Thymus (tissue), 11 donors: ENCODE results near the gene HOXA10. TPM values are rescaled to one million over a fixed set of nuclear protein-coding genes. Genes with fewer than 3 reads are reported as not detected.

Experiments
- DNase-seq, 9 donors: peaks; one replicate each; pipeline ENCODE4 v3.0.0-alpha.2; 2013; ENCODE audit warnings: low spot score in 9 of 9, low read depth in 6 of 9, missing footprints in 1 of 9
- H3K27ac ChIP-seq, 2 donors: one replicate each; pipeline ENCODE4 v1.5.1; 2013; ENCODE audit warnings: control low read depth in 1 of 2, low read depth in 1 of 2, low read length in 1 of 2, mild to moderate bottlenecking in 1 of 2, moderate library complexity in 1 of 2
- H3K27me3 ChIP-seq, 2 donors: one replicate each; pipeline ENCODE4 v1.5.1; 2013; ENCODE audit warnings: low read length in 1 of 2; ENCODE audit not compliant: control insufficient read depth in 2 of 2, insufficient read depth in 1 of 2
- H3K36me3 ChIP-seq, 2 donors: one replicate each; pipeline ENCODE4 v1.5.1; 2013; ENCODE audit warnings: low read length in 1 of 2, mild to moderate bottlenecking in 1 of 2, moderate library complexity in 1 of 2; ENCODE audit not compliant: control insufficient read depth in 2 of 2, insufficient read depth in 2 of 2
- H3K4me1 ChIP-seq, 2 donors: one replicate each; pipeline ENCODE4 v1.5.1; 2013; ENCODE audit warnings: low read length in 2 of 2; ENCODE audit not compliant: control insufficient read depth in 2 of 2, insufficient read depth in 2 of 2
- H3K4me3 ChIP-seq, 2 donors: one replicate each; pipeline ENCODE4 v1.5.1; 2013; ENCODE audit warnings: low read length in 2 of 2, control low read depth in 1 of 2, mild to moderate bottlenecking in 1 of 2
- H3K9me3 ChIP-seq, 2 donors: one replicate each; pipeline ENCODE4 v1.5.1; 2013; ENCODE audit warnings: low read length in 1 of 2, mild to moderate bottlenecking in 1 of 2; ENCODE audit not compliant: control insufficient read depth in 2 of 2, insufficient read depth in 1 of 2
- WGBS: extraction: QIAGEN DNeasy Blood & Tissue Kit; methylation state at CpG from one replicate; pipeline ENCODE4 v1.1.7; 2013; 5-methylcytosine and 5-hydroxymethylcytosine counted together
- polyA plus RNA-seq: library from polyadenylated mRNA; stranded (reverse); fragments of 200-250 nt; gene quantifications from one replicate; pipeline ENCODE4 v1.2.3, GENCODE V29; 2013
- total RNA-seq: library from RNA; stranded (reverse); fragments of 120-200 nt; gene quantifications from one replicate; pipeline ENCODE4 v1.2.4, GENCODE V29; 2013
- donor health status: healthy.

The HOXA10 gene
- total and polyA plus RNA-seq, 2 donors = 1.1 to 3.5 TPM

DNA sequence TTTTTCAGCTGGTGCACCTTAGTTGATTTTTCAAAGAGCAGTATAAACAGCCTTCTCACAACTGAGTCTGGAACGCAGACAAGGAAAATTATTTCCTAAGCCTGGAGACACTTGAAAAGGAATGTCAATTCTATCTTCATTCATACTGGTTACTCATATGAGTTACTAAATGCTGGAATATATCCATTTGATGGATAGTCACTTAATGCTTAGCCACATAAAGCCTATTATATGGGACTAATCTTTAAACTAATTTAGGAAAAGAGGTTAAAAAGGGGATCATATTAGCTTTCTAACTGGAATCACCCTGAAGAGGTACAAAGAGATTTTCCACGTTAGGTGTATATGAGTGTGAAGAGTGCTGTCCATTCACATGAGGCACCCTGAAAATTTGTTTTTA is 41.9 kb downstream of the HOXA10 start:
- Histone ChIP-seq H3K4me1 (peaks cover 5 to 17% of the 10 kb centered on the region in 2 donors), H3K27ac (no peak overlapping the region), H3K36me3 (no peaks in the 10 kb centered on the region), H3K4me3 (no peak overlapping the region), H3K9me3 (peaks cover 0 to 7% of the 10 kb centered on the region in 2 donors), H3K27me3 (peaks cover 6 to 54% of the 10 kb centered on the region in 2 donors)
- WGBS = 95% methylated on average over 2 of the region's 2 CpGs
- DNase-seq = no peak

GRCh38 chr7:27131390-27131819 is 42.7 kb downstream of the HOXA10 start:
- H3K4me3 ChIP-seq = peak overlapping the region; percentile 60 to 88
- H3K27ac ChIP-seq = no peak overlapping the region
- WGBS = 76% methylated on average over 12 of the region's 12 CpGs
- peaks cover 5 to 16% of the 10 kb centered on the region in 2 donors for H3K4me1 ChIP-seq
- peaks cover 2 to 46% of the 10 kb centered on the region in 2 donors for H3K27me3 ChIP-seq
- H3K9me3 ChIP-seq = peaks cover 0 to 7% of the 10 kb centered on the region in 2 donors
- H3K36me3 ChIP-seq = no peaks in the 10 kb centered on the region
- no peak for DNase-seq

DNA sequence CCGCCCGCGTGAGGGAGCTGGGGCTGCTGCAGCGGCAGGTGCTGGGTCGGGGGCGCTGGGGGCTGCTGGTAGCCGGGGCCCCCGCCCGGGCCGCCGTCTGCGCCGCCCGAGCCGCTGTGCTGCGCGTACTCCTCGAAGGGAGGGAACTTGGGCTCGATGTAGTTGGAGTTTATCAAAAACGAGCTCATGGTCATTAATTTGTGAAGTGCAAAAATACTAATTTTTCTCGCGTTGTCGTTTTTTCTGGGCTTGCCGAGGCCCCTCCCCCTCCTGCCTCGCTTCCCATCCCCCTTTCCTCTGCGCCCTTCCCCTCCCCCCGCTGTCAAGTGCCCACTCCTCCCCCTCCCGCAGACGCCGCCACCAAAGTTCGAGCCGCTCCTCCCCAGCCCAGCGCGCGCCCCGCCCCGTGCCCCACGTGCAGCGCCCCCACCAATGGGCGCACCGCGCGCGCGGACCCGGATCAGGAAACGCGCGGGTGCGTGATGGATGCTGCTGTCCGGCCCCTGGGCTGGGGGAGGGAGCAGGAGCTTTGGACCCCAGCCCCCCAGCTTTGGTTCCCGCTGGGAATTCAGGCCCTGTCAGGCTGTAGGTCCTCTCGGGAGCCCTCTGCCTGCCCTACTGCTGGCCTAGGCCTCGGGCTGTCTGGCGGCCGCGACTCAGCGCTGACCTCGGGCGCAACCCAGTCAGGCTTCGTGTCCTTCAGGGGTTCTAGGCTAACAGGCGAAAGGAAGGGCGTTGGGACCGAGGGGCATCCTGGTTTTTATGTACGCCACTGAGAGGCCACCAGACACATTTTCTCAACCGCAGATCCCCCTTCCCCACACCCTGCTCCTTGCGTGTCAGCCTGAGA is 43.4 kb downstream of the HOXA10 start, which contains the start of gene HOXA4:
Gene HOXA4, minus strand, starts transcription at position 218 of the 850 bp plus-strand sequence. Its CDS starts 24 bp downstream, at position 194.
- Histone ChIP-seq H3K9me3 (peaks cover 0 to 7% of the 10 kb centered on the region in 2 donors), H3K36me3 (no peaks in the 10 kb centered on the region), H3K27me3 (peaks cover 2 to 40% of the 10 kb centered on the region in 2 donors), H3K27ac (peak within 1 kb of the TSS; percentile 56 to 76), H3K4me3 (peak within 1 kb of the TSS; percentile 60 to 88), H3K4me1 (peaks cover 4 to 10% of the 10 kb centered on the region in 2 donors)
- DNase-seq = peak; percentile 49 to 95 (median 87)
- 38% methylated on average over 67 of the region's 67 CpGs for WGBS

DNA sequence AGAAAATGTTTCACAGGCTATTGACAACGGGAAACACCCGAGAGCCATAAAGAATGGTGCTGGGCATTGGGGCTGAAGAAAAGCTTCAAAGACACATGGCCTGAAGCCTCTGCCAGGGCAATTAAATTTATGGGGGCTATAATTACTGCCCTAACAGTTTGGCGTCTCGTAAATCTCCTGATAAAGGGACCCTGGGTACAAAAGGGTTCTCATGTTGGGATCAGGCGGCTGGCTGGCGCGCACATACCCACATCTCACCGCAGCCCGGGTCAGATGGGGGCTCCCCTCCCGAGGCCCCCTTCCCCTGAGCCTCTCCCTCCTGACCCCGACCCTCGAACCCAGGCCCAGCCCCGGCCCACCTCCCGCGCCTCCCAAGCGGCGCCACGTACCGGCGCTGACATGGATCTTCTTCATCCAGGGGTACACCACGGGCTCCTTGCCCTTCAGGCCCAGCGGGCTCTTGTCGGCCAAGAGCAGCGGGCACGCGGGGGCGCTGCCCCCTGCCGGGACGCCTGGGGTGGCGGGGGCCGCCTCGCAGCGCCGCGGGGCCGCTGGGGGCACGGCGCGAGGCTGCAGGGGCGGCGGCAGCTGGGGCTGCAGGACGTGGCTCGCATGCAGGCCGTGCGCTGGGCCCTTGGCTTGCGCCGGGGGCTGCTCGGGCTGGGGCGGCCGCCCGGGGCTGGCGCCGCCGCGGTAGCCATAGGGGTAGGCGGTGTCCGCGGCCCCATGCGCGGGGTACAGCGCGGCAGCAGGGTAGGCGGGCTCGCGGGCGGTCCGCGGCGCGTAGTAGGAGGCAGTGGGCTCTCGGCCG is 44.2 kb downstream of the HOXA10 start:
- peak overlapping the region; percentile 60 to 88 for H3K4me3 ChIP-seq
- no peaks in the 10 kb centered on the region for H3K36me3 ChIP-seq
- peaks cover 0 to 12% of the 10 kb centered on the region in 2 donors for H3K4me1 ChIP-seq
- H3K27ac ChIP-seq = peak overlapping the region in 1 of 2 donors; percentile 72
- peak in 3 of 9 donors; percentile 39 to 56 (median 47) for DNase-seq
- H3K9me3 ChIP-seq = peaks cover 0 to 7% of the 10 kb centered on the region in 2 donors
- H3K27me3 ChIP-seq = peaks cover 2 to 42% of the 10 kb centered on the region in 2 donors
- whole genome bisulfite sequencing = 74% methylated on average over 72 of the region's 72 CpGs

DNA sequence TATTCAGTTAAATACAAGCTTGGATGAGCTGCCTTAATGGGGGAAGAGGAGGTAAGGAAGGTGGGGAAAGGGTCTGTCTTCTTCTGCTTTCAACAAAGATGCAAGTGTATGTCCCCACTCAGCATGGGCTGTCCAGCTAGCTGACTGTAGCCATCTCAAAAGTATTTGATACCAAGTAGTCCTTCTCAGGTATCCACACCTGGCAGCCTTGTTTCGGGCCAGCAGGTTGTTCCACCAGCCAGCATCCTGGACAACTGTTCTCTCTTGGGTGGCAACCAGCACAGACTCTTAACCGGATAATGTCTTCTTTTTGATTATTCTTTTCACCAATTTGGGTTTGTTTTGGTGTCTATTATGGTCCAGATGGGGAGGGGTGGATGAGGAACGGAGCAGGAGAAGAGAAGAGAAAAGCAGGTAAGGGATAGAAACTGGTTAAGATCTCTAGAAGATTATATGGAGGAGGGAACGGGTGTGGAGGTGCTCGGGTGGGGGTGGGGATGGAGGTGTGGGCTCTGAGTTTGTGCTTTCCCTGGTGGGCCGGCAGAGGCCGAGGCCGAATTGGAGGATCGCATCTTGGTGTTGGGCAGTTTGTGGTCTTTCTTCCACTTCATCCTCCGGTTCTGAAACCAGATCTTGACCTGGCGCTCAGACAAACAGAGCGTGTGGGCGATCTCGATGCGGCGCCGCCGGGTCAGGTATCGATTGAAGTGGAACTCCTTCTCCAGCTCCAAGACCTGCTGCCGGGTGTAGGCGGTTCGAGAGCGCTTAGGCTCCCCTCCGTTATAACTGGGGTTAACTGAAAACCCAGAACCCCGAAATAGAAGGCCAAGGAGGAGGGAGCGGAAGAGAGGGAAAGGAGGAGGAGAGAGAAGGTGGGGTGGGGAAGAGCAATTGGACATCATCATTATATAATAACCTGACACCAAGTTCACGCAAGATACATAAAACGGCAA is 45.1 kb downstream of the HOXA10 start:
- 96% methylated on average over 28 of the region's 28 CpGs for WGBS
- no peak for DNase-seq
- peaks cover 0 to 12% of the 10 kb centered on the region in 2 donors for H3K4me1 ChIP-seq

DNA sequence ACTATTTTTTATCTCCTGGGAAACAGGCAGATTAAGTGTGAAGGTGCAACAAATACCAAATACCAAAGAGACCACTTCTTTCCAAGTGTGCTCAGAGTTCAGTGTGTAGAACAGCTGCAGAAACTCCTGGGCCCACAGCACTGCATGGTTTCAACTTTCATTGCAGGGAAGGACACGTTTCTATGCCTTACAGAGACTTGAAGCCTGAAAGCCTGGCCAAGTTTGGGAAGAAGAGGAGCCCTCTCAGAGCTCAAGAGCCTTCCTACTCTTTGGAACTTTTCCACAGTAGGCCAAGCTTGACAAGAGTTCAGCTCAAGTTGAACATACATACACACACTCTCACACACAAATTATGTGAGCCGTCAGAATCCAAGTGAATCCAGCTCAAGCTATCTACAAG is 46.1 kb downstream of the HOXA10 start:
- Histone ChIP-seq H3K36me3 (no peaks in the 10 kb centered on the region), H3K4me1 (peaks cover 0 to 12% of the 10 kb centered on the region in 2 donors), H3K27ac (no peak overlapping the region), H3K27me3 (peaks cover 0 to 42% of the 10 kb centered on the region in 2 donors), H3K9me3 (peaks cover 0 to 7% of the 10 kb centered on the region in 2 donors), H3K4me3 (no peak overlapping the region)
- whole genome bisulfite sequencing = 90% methylated on average over 2 of the region's 2 CpGs
- DNase-seq = no peak

More for the DNA sequence above, 45.1 kb downstream of the HOXA10 start:
- H3K9me3 ChIP-seq = peaks cover 0 to 7% of the 10 kb centered on the region in 2 donors
- H3K36me3 ChIP-seq = no peaks in the 10 kb centered on the region
- no peak overlapping the region for H3K27ac ChIP-seq
- no peak overlapping the region for H3K4me3 ChIP-seq
- peaks cover 2 to 45% of the 10 kb centered on the region in 2 donors for H3K27me3 ChIP-seq

- H3K4me3 ChIP-seq = no peak overlapping the region
- H3K4me1 ChIP-seq = peaks cover 0 to 12% of the 10 kb centered on the region in 2 donors
- H3K27ac ChIP-seq = no peak overlapping the region
- H3K36me3 ChIP-seq = no peaks in the 10 kb centered on the region
- no peak for DNase-seq
- peaks cover 0 to 7% of the 10 kb centered on the region in 2 donors for H3K9me3 ChIP-seq
- WGBS = 93% methylated on average over 3 of the region's 3 CpGs
- H3K27me3 ChIP-seq = peaks cover 0 to 46% of the 10 kb centered on the region in 2 donors
Observed at GRCh38 chr7:27126596-27127327, 47.4 kb downstream of the HOXA10 start.

- Histone ChIP-seq H3K36me3 (no peaks in the 10 kb centered on the region), H3K4me3 (no peak overlapping the region), H3K27ac (peak overlapping the region in 1 of 2 donors; percentile 21), H3K4me1 (peaks cover 0 to 12% of the 10 kb centered on the region in 2 donors), H3K9me3 (peaks cover 0 to 7% of the 10 kb centered on the region in 2 donors), H3K27me3 (peaks cover 0 to 39% of the 10 kb centered on the region in 2 donors)
- WGBS = 86% methylated on average over 5 of the region's 5 CpGs
- no peak for DNase-seq
Observed at GRCh38 chr7:27125986-27126394, 48.1 kb downstream of the HOXA10 start.
